ENCODE measurements around the gene EIF4A3.

GRCh38 chr17:80138856-80139426, 8.0 kb downstream of the EIF4A3 start:
- TF ChIP-seq CTCF (IDR thresholded peaks at IDR 0.05) (no peak), EP300 (IDR thresholded peaks at IDR 0.05) (no peak)

Data from ovary (tissue), 3 donors.